ENCODE data around the gene C7orf57. TPM values are rescaled to one million over a fixed set of nuclear protein-coding genes. Genes with fewer than 3 reads are reported as not detected.

Gene C7orf57
- total and polyA plus RNA-seq, 8 donors, result 0.60 to 3.9 (median 2.5) TPM; not detected in 1

DNA sequence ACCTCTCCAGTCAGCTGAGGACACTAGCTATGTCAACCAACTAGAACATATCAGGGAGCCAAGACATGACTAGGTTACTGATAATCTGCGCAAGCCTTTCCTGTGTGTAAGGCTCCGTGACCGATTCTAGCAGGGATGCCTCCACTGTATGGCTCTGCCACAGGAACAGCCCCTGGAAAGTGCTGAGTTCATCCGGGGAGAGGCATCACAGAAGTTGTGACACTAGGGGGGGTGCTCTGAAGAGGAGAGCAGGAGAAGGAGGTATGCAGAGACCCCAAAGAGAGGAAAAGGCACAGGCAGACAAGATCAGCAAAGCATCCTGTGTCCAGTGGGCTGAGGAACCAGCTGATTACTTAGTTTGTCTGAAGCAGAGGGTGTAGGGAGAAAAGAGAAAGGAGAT lies 67.2 kb downstream of the C7orf57 start:
- DNase-seq (no peak), ATAC-seq (no peak)
- H3K27me3 ChIP-seq, result no peaks in the 10 kb centered on the region
- H3K36me3 ChIP-seq, result peaks cover 0 to 98% of the 10 kb centered on the region in 2 donors
- no peak overlapping the region for H3K27ac ChIP-seq
- TF ChIP-seq, protein P1, sequence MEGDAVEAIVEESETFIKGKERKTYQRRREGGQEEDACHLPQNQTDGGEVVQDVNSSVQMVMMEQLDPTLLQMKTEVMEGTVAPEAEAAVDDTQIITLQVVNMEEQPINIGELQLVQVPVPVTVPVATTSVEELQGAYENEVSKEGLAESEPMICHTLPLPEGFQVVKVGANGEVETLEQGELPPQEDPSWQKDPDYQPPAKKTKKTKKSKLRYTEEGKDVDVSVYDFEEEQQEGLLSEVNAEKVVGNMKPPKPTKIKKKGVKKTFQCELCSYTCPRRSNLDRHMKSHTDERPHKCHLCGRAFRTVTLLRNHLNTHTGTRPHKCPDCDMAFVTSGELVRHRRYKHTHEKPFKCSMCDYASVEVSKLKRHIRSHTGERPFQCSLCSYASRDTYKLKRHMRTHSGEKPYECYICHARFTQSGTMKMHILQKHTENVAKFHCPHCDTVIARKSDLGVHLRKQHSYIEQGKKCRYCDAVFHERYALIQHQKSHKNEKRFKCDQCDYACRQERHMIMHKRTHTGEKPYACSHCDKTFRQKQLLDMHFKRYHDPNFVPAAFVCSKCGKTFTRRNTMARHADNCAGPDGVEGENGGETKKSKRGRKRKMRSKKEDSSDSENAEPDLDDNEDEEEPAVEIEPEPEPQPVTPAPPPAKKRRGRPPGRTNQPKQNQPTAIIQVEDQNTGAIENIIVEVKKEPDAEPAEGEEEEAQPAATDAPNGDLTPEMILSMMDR (IDR thresholded peaks at IDR 0.05), result no peak
- no peaks in the 10 kb centered on the region for H3K9me3 ChIP-seq
- no peak overlapping the region for H3K4me3 ChIP-seq
- peaks cover 0 to 30% of the 10 kb centered on the region in 2 donors for H3K4me1 ChIP-seq
- intact Hi-C loops (cut with DNase I), result loop anchor here in 1 of 2 donors (10.0 kb wide), 1 partner anchor 68 kb away; the partner anchor contains the start of gene C7orf57

DNA sequence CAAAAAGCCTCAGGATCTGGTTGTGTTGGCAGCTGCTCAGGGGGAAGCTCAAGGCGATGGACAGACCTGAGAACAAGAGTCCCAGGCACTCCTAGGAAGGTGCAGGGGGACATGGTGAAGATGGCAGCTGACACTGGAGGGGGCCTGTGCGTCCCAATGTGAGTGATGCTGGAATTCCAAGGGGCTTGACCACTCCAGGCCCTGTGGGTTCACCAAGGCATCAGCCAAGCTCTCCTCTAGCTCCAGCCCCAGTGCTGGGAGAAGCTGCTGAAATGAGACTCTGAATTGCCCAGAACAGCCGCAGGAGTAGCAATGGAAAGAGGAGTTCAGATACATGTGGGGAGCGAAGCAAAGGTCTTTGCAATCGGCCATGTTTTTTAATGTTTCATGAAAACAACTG lies 69.7 kb downstream of the C7orf57 start:
- intact Hi-C loops (cut with DNase I), result loop anchor here in 1 of 2 donors (5.0 to 10.0 kb wide), 2 partner anchors 70 to 113 kb away; partner anchors contain the start of gene C7orf57
- Histone ChIP-seq H3K4me3 (no peak overlapping the region), H3K27ac (no peak overlapping the region), H3K9me3 (no peaks in the 10 kb centered on the region), H3K4me1 (peaks cover 0 to 7% of the 10 kb centered on the region in 2 donors), H3K36me3 (peaks cover 0 to 100% of the 10 kb centered on the region in 2 donors), H3K27me3 (no peaks in the 10 kb centered on the region)
- ATAC-seq (no peak), DNase-seq (no peak)
- TF ChIP-seq, protein P1 (IDR thresholded peaks at IDR 0.05), result no peak

DNA sequence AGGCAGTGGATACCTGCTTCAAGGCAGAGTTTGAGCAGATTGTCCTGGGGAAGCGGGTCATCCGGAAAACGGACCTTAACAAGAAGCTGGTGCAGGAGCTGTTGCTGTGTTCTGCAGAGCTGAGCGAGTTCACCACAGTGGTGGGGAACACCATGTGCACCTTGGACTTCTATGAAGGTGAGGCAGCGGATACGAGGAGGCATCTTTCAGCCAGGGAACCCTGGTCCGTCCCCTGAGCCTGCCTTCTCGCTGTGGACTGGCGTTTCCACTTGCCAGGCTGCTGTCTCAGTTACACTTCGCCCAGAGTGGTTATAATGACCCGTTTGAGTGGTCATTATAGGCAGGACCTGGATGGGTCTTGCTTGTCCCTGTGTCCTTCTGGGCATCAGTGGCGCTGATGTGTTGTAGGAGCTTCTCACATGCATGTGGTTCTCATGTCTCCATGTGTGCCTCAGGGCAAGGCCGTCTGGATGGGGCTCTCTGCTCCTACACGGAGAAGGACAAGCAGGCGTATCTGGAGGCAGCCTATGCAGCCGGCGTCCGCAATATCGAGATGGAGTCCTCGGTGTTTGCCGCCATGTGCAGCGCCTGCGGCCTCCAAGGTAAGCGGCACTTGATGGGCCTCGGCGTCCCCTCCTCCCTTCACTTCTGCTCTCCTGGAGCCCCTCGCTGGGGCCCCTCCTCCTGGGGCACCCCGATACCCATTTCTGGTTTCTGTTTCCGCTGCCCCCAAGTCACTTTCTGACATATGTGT lies 71.7 kb downstream of the C7orf57 start:
- peaks cover 0 to 6% of the 10 kb centered on the region in 2 donors for H3K4me1 ChIP-seq
- H3K4me3 ChIP-seq, result no peak overlapping the region
- DNase-seq (no peak), ATAC-seq (no peak)
- H3K27me3 ChIP-seq, result no peaks in the 10 kb centered on the region
- intact Hi-C loops (cut with DNase I), result loop anchor here in 1 of 2 donors (5.0 to 10.0 kb wide), 2 partner anchors 72 to 115 kb away; partner anchors contain the start of gene C7orf57
- TF ChIP-seq, protein P1 (IDR thresholded peaks at IDR 0.05), result no peak
- H3K36me3 ChIP-seq, result peaks cover 0 to 79% of the 10 kb centered on the region in 2 donors
- H3K9me3 ChIP-seq, result no peaks in the 10 kb centered on the region
- H3K27ac ChIP-seq, result no peak overlapping the region

DNA sequence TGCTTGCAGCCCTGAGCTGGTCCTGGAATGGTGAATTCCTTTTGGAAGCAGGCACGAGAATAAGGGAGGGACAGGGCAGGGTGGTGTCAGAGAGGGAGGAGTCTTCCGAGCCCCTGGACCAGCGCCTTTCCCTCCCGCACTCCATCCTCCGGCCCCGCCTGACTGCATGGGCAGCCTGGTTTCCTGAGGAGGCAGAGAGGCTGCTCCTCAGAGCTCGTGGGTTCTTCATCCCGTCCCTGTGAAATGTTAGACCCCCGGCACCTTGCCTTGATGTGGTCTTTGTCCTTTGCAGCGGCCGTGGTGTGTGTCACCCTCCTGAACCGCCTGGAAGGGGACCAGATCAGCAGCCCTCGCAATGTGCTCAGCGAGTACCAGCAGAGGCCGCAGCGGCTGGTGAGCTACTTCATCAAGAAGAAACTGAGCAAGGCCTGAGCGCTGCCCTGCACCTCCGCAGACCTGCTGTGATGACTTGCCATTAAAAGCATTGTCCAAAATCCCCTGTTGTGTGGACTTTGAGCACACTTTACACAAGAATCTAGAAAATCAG lies 72.7 kb downstream of the C7orf57 start:
- Histone ChIP-seq H3K27me3 (no peaks in the 10 kb centered on the region), H3K4me1 (peaks cover 0 to 6% of the 10 kb centered on the region in 2 donors), H3K4me3 (no peak overlapping the region), H3K9me3 (no peaks in the 10 kb centered on the region), H3K36me3 (peaks cover 0 to 70% of the 10 kb centered on the region in 2 donors), H3K27ac (no peak overlapping the region)
- ATAC-seq, result no peak
- intact Hi-C loops (cut with DNase I), result loop anchor here in 1 of 2 donors (5.0 to 10.0 kb wide), 2 partner anchors 73 to 116 kb away; partner anchors contain the start of gene C7orf57
- TF ChIP-seq, protein P1 (IDR thresholded peaks at IDR 0.05), result no peak
- peak in 1 of 4 donors; percentile 79 for DNase-seq

Measured in left lung (tissue), 10 donors.